ENCODE results near the gene FXR2. TPM values are rescaled to one million over a fixed set of nuclear protein-coding genes. Genes with fewer than 3 reads are reported as not detected.

The FXR2 gene
- total and polyA plus RNA-seq, 9 of the 15 experiments (the other 6 are each of a cell fraction or from before 2014, with no cell fraction given), result 2.0 to 49.3 (median 24.5) TPM

DNA sequence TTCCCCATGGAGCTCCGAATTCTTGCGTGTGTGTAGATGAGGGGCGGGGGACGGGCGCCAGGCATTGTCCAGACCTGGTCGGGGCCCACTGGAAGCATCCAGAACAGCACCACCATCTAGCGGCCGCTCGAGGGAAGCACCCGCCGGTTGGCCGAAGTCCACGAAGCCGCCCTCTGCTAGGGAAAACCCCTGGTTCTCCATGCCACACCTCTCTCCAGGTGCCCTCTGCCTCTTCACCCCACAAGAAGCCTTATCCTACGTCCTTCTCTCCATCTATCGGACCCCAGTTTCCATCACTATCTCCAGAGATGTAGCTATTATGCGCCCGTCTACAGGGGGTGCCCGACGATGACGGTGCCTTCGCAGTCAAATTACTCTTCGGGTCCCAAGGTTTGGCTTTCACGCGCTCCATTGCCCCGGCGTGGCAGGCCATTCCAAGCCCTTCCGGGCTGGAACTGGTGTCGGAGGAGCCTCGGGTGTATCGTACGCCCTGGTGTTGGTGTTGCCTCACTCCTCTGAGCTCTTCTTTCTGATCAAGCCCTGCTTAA, 53.6 kb downstream of the FXR2 start:
- FAIRE-seq, result peak; percentile 79
- H3K4me3 ChIP-seq, result peak overlapping the region; percentile 76
- CTCF ChIA-PET (ENCODE audit: low intra/inter-chr PET ratio), result interaction anchor here (0.6 to 2.3 kb wide), 5 partner anchors 47 to 1936 kb away, joined by 3 to 16 read pairs (median 4); partner anchors contain the start of genes TP53 and WRAP53
- peak overlapping the region; percentile 85 to 95 for H3K9ac ChIP-seq (ENCODE audit: insufficient read depth in 1 of 2, low read depth in 2 of 2, low read length in 2 of 2)
- under 1% methylated on average over 30 of the region's 32 CpGs for WGBS (ENCODE audit: insufficient coverage, low coverage, missing lambda C conversion rate)
- peak; percentile 89 for ATAC-seq
- H3K36me3 ChIP-seq (ENCODE audit: control insufficient read depth, insufficient read depth, low read length), result peaks cover 32% of the 10 kb centered on the region; the same call in 2 of the 3 replicates
- POLR2A ChIA-PET, result interaction anchor here (0.5 to 1.5 kb wide), 12 partner anchors 9 to 230 kb away, joined by 3 to 9 read pairs (median 4); partner anchors contain the start of genes CD68, TP53 and WRAP53
- no peaks in the 10 kb centered on the region for H3K9me3 ChIP-seq (replicated peaks; ENCODE audit: control insufficient read depth, insufficient read depth, low read depth, low read length)
- peak overlapping the region; percentile 90 for H2AFZ ChIP-seq (ENCODE audit: low read depth, low read length)
- peaks cover 10 to 52% of the 10 kb centered on the region in 2 experiments; a peak in 4 of 5 replicates for H3K4me1 ChIP-seq (replicated peaks in 1 of 2; ENCODE audit: control insufficient read depth in 2 of 2, insufficient read depth in 2 of 2, low read length in 2 of 2)
- peaks cover 33% of the 10 kb centered on the region for H3K79me2 ChIP-seq (ENCODE audit: control insufficient read depth, insufficient read depth, low read length)
- no peaks in the 10 kb centered on the region for H3K9me1 ChIP-seq (ENCODE audit: control insufficient read depth, insufficient read depth, low read length)
- no peaks in the 10 kb centered on the region for H3K27me3 ChIP-seq (ENCODE audit: control insufficient read depth in 2 of 2, insufficient read depth in 2 of 2, low read length in 2 of 2)
- H3K4me2 ChIP-seq (ENCODE audit: insufficient read depth, low read length), result peak overlapping the region; percentile 98
- peak overlapping the region; percentile 81 for H3K27ac ChIP-seq (ENCODE audit: extremely low read depth, low read depth, low read length)
- in situ Hi-C loops (cut with MboI) (loop anchor here (25.0 kb wide), 1 partner anchor 524 kb away; the partner anchor contains the start of genes SLC16A11 and SLC16A13), intact Hi-C loops (cut with micrococcal nuclease) (loop anchor here (1.0 to 5.0 kb wide), 3 partner anchors 47 to 204 kb away; partner anchors contain the start of genes POLR2A and TMEM95)
- no peaks in the 10 kb centered on the region for H4K20me1 ChIP-seq (replicated peaks; ENCODE audit: control insufficient read depth, insufficient read depth, low read length)
- DNase-seq (ENCODE audit: extremely low read depth in 1 of 4, low spot score in 3 of 4), result peak; percentile 77 to 87 (median 82)
- TSS peak; percentile 87 for BruUV-seq (replicated peaks)
- TF ChIP-seq BRD9 (IDR thresholded peaks at IDR 0.05; ENCODE audit: low read depth, partially characterized antibody), result peak; percentile 56
- TF ChIP-seq PCBP1 (IDR thresholded peaks at IDR 0.05; ENCODE audit: low read depth, low read length, poor library complexity, severe bottlenecking), result no peak
- no peak for TF ChIP-seq SRSF9 (IDR thresholded peaks at IDR 0.05; ENCODE audit: borderline replicate concordance, low read depth, low read length)
- TF ChIP-seq LCOR (CRISPR knock-in tag; IDR thresholded peaks at IDR 0.05), result no peak
- no peak for TF ChIP-seq USF1 (CRISPR knock-in tag; IDR thresholded peaks at IDR 0.05)
- TF ChIP-seq ZFP36 (IDR thresholded peaks at IDR 0.05; ENCODE audit: low read depth, low read length, partially characterized antibody), result no peak
- no peak for TF ChIP-seq ZNF695 (CRISPR knock-in tag; IDR thresholded peaks at IDR 0.05)
- TF ChIP-seq KAT7 (CRISPR knock-in tag; IDR thresholded peaks at IDR 0.05; ENCODE audit: borderline replicate concordance), result no peak; the same call in 1 of the 2 replicates
- TF ChIP-seq CC2D1A (IDR thresholded peaks at IDR 0.05), result no peak
- TF ChIP-seq ZNF583 (CRISPR knock-in tag; IDR thresholded peaks at IDR 0.05), result no peak
- no peak for TF ChIP-seq GATAD2B (IDR thresholded peaks at IDR 0.05; ENCODE audit: borderline replicate concordance)
- no peak for TF ChIP-seq DPF2 (IDR thresholded peaks at IDR 0.05)
- TF ChIP-seq ZNF780A (CRISPR knock-in tag; IDR thresholded peaks at IDR 0.05), result no peak
- TF ChIP-seq ZBTB7A (IDR thresholded peaks at IDR 0.05; ENCODE audit: borderline replicate concordance, control insufficient read depth, low read depth, low read length), result 0 out of 2 replicates have a peak, but pooled peaks have one; percentile 10
- no peak for TF ChIP-seq PHB (CRISPR knock-in tag; IDR thresholded peaks at IDR 0.05)
- TF ChIP-seq, protein P1, sequence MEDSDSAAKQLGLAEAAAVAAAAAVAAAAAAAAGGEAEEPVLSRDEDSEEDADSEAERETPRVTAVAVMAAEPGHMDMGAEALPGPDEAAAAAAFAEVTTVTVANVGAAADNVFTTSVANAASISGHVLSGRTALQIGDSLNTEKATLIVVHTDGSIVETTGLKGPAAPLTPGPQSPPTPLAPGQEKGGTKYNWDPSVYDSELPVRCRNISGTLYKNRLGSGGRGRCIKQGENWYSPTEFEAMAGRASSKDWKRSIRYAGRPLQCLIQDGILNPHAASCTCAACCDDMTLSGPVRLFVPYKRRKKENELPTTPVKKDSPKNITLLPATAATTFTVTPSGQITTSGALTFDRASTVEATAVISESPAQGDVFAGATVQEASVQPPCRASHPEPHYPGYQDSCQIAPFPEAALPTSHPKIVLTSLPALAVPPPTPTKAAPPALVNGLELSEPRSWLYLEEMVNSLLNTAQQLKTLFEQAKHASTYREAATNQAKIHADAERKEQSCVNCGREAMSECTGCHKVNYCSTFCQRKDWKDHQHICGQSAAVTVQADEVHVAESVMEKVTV (CRISPR knock-in tag; IDR thresholded peaks at IDR 0.05), result peak; percentile 68
- TF ChIP-seq ARID1B (IDR thresholded peaks at IDR 0.05), result peak; percentile 15; the same call in 1 of the 2 replicates
- no peak for TF ChIP-seq BRF1 (IDR thresholded peaks at IDR 0.05; ENCODE audit: borderline replicate concordance, extremely low read depth, insufficient read length)
- TF ChIP-seq, protein P2, sequence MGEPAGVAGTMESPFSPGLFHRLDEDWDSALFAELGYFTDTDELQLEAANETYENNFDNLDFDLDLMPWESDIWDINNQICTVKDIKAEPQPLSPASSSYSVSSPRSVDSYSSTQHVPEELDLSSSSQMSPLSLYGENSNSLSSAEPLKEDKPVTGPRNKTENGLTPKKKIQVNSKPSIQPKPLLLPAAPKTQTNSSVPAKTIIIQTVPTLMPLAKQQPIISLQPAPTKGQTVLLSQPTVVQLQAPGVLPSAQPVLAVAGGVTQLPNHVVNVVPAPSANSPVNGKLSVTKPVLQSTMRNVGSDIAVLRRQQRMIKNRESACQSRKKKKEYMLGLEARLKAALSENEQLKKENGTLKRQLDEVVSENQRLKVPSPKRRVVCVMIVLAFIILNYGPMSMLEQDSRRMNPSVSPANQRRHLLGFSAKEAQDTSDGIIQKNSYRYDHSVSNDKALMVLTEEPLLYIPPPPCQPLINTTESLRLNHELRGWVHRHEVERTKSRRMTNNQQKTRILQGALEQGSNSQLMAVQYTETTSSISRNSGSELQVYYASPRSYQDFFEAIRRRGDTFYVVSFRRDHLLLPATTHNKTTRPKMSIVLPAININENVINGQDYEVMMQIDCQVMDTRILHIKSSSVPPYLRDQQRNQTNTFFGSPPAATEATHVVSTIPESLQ (CRISPR knock-in tag; IDR thresholded peaks at IDR 0.05), result no peak
- TF ChIP-seq ATF7 (IDR thresholded peaks at IDR 0.05), result no peak

All from K562 (cell line).